ENCODE measurements around the gene RXFP1.
"Not testable (repeated sequence)": the region's sequence is repeated elsewhere in the genome, so short reads cannot be mapped to it uniquely, and the experiment has no call there.

The RXFP1 gene

GRCh38 chr4:158621729-158622128 lies 100.0 kb downstream of the RXFP1 start:
- no peak for DNase-seq

GRCh38 chr4:158622251-158622650 lies 100.6 kb downstream of the RXFP1 start:
- DNase-seq = no peak

- DNase-seq = peak; percentile 83
Measured at GRCh38 chr4:158624889-158625478, 103.3 kb downstream of the RXFP1 start.

GRCh38 chr4:158625544-158625943 lies 103.9 kb downstream of the RXFP1 start:
- DNase-seq = no peak

- DNase-seq = no peak
Measured at GRCh38 chr4:158630893-158631292, 109.2 kb downstream of the RXFP1 start.

- DNase-seq = no peak
Measured at GRCh38 chr4:158636619-158637018, 114.9 kb downstream of the RXFP1 start.

- no peak for DNase-seq
Measured at GRCh38 chr4:158644356-158644755, 122.7 kb downstream of the RXFP1 start.

- no peak for DNase-seq
Measured at GRCh38 chr4:158644760-158645159, 123.1 kb downstream of the RXFP1 start.

GRCh38 chr4:158649111-158649680 lies 127.5 kb downstream of the RXFP1 start:
- DNase-seq = no peak

- DNase-seq = no peak
Measured at GRCh38 chr4:158652920-158653319, 131.2 kb downstream of the RXFP1 start.

GRCh38 chr4:158656439-158656838 lies 134.8 kb downstream of the RXFP1 start:
- DNase-seq = no peak

- DNase-seq = no peak
Measured at GRCh38 chr4:158657291-158657690, 135.6 kb downstream of the RXFP1 start.

GRCh38 chr4:158663255-158663654 lies 141.6 kb downstream of the RXFP1 start:
- DNase-seq = not testable (repeated sequence)

GRCh38 chr4:158663707-158664625 lies 142.3 kb downstream of the RXFP1 start:
- not testable (repeated sequence) for DNase-seq

- no peak for DNase-seq
Measured at GRCh38 chr4:158664806-158665205, 143.1 kb downstream of the RXFP1 start.

GRCh38 chr4:158666892-158667291 lies 145.2 kb downstream of the RXFP1 start:
- DNase-seq = no peak

GRCh38 chr4:158667651-158668198 lies 146.0 kb downstream of the RXFP1 start:
- DNase-seq = peak; percentile 65

- DNase-seq = no peak
Measured at GRCh38 chr4:158669310-158669709, 147.6 kb downstream of the RXFP1 start.

GRCh38 chr4:158670975-158671664 lies 149.4 kb downstream of the RXFP1 start:
- DNase-seq = peak; percentile 84

- no peak for DNase-seq
Measured at GRCh38 chr4:158671665-158671914, 149.9 kb downstream of the RXFP1 start, which contains the start of gene C4orf46. Gene C4orf46 (minus strand): TSS chr4:158671887. CDS start chr4:158671801, 86 bp downstream.

- peak; percentile 98 for DNase-seq
Measured at GRCh38 chr4:158671915-158672806, 150.5 kb downstream of the RXFP1 start, which contains the start of gene ETFDH. Gene ETFDH (plus strand): TSS chr4:158672296. CDS start chr4:158672457, 161 bp downstream.

- no peak for DNase-seq
Measured at GRCh38 chr4:158673633-158674032, 152.0 kb downstream of the RXFP1 start.
